DOHH2 (cell line): ENCODE results near the gene ARAP1.

Source experiments
- EZH2phosphoT487 ChIP-seq: fragments of 200-600 bp; sonication (generic); IDR thresholded peaks from 2 replicates; pipeline ENCODE4 v1.6.1; 2017; ENCODE audit warnings: borderline replicate concordance, mild to moderate bottlenecking, antibody characterized with exemption, low read length, moderate library complexity, mixed read lengths
- TF ChIP-seq, protein P1 (sequence below): fragments of 200-600 bp; sonication (generic); IDR thresholded peaks from one replicate; pipeline ENCODE4 v1.5.1; 2014; ENCODE audit warnings: antibody characterized with exemption, mild to moderate bottlenecking, low read depth, low read length; ENCODE audit not compliant: poor library complexity, severe bottlenecking

GRCh38 chr11:72741429-72741833 lies 10.8 kb downstream of the ARAP1 start:
- TF ChIP-seq, protein P1, sequence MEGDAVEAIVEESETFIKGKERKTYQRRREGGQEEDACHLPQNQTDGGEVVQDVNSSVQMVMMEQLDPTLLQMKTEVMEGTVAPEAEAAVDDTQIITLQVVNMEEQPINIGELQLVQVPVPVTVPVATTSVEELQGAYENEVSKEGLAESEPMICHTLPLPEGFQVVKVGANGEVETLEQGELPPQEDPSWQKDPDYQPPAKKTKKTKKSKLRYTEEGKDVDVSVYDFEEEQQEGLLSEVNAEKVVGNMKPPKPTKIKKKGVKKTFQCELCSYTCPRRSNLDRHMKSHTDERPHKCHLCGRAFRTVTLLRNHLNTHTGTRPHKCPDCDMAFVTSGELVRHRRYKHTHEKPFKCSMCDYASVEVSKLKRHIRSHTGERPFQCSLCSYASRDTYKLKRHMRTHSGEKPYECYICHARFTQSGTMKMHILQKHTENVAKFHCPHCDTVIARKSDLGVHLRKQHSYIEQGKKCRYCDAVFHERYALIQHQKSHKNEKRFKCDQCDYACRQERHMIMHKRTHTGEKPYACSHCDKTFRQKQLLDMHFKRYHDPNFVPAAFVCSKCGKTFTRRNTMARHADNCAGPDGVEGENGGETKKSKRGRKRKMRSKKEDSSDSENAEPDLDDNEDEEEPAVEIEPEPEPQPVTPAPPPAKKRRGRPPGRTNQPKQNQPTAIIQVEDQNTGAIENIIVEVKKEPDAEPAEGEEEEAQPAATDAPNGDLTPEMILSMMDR = no peak
- TF ChIP-seq EZH2phosphoT487 = no peak
